HL-60 (cell line): ENCODE results near the gene DAAM2.

Experiments
- DNase-seq, 2 experiments: peaks; one replicate each; pipeline ENCODE4 v3.0.0-alpha.2; 2010 to 2020; ENCODE audit warnings: low read depth in 1 of 2, low spot score in 1 of 2
- H3K27ac ChIP-seq: fragments of 250-450 bp; sonication (Bioruptor Pico); replicated peaks from 2 replicates; pipeline ENCODE4 v1.5.1; 2020; ENCODE audit warnings: mild to moderate bottlenecking, moderate library complexity
- H3K27me3 ChIP-seq: fragments of 250-450 bp; sonication (Bioruptor Pico); 2 replicates; pipeline ENCODE4 v1.5.1; 2021; ENCODE audit warnings: mild to moderate bottlenecking, moderate library complexity; ENCODE audit not compliant: insufficient read depth, poor library complexity, severe bottlenecking
- H3K4me3 ChIP-seq: replicated peaks from 2 replicates; pipeline ENCODE4 v1.5.1; 2011; ENCODE audit warnings: mild to moderate bottlenecking, control low read depth, low read length; ENCODE audit not compliant: insufficient read depth
- GABPA ChIP-seq: IDR thresholded peaks from 2 replicates; pipeline ENCODE4 v1.6.1; 2012; ENCODE audit warnings: low read depth
- POLR2AphosphoS5 ChIP-seq: IDR thresholded peaks from 2 replicates; pipeline ENCODE4 v1.6.1; 2012; ENCODE audit warnings: low read depth
- SPI1 ChIP-seq: IDR thresholded peaks from 2 replicates; pipeline ENCODE4 v1.6.1; 2012; ENCODE audit warnings: low read depth, mild to moderate bottlenecking, borderline replicate concordance
- TF ChIP-seq, protein P1 (sequence below): IDR thresholded peaks from one replicate; pipeline ENCODE4 v1.5.1; 2011; ENCODE audit warnings: low read length, control low read depth, inconsistent platforms; ENCODE audit not compliant: insufficient read depth
- TF ChIP-seq, protein P2 (sequence below): IDR thresholded peaks from 2 replicates; pipeline ENCODE4 v1.6.1; 2012; ENCODE audit warnings: low read depth; ENCODE audit not compliant: insufficient replicate concordance

The DAAM2 gene

DNA sequence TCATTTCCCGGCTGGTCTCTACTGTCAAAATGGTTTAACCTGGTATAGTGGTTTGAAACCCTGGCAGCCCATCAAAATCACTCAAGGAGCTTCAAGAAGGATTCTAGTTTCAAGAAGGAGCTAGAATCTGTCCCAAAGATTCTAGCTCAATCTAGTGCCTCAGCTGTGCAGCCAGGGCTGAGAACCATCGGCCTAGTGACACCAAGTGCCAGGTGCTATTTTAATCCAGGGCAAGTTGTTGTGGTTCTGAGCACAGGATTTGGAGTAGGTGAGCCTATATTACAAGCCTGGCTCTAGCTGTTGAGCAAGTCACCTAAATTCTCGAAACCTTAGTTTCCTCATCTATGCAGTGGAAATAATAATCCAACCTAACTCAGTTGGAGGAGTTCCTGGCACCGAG, 138.4 kb downstream of the DAAM2 start:
- Histone ChIP-seq H3K4me3 (no peak overlapping the region), H3K27ac (no peak overlapping the region), H3K27me3 (peaks cover 11% of the 10 kb centered on the region)
- TF ChIP-seq POLR2AphosphoS5 = no peak
- TF ChIP-seq, protein P1, sequence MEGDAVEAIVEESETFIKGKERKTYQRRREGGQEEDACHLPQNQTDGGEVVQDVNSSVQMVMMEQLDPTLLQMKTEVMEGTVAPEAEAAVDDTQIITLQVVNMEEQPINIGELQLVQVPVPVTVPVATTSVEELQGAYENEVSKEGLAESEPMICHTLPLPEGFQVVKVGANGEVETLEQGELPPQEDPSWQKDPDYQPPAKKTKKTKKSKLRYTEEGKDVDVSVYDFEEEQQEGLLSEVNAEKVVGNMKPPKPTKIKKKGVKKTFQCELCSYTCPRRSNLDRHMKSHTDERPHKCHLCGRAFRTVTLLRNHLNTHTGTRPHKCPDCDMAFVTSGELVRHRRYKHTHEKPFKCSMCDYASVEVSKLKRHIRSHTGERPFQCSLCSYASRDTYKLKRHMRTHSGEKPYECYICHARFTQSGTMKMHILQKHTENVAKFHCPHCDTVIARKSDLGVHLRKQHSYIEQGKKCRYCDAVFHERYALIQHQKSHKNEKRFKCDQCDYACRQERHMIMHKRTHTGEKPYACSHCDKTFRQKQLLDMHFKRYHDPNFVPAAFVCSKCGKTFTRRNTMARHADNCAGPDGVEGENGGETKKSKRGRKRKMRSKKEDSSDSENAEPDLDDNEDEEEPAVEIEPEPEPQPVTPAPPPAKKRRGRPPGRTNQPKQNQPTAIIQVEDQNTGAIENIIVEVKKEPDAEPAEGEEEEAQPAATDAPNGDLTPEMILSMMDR = no peak
- no peak for TF ChIP-seq SPI1
- TF ChIP-seq, protein P2, sequence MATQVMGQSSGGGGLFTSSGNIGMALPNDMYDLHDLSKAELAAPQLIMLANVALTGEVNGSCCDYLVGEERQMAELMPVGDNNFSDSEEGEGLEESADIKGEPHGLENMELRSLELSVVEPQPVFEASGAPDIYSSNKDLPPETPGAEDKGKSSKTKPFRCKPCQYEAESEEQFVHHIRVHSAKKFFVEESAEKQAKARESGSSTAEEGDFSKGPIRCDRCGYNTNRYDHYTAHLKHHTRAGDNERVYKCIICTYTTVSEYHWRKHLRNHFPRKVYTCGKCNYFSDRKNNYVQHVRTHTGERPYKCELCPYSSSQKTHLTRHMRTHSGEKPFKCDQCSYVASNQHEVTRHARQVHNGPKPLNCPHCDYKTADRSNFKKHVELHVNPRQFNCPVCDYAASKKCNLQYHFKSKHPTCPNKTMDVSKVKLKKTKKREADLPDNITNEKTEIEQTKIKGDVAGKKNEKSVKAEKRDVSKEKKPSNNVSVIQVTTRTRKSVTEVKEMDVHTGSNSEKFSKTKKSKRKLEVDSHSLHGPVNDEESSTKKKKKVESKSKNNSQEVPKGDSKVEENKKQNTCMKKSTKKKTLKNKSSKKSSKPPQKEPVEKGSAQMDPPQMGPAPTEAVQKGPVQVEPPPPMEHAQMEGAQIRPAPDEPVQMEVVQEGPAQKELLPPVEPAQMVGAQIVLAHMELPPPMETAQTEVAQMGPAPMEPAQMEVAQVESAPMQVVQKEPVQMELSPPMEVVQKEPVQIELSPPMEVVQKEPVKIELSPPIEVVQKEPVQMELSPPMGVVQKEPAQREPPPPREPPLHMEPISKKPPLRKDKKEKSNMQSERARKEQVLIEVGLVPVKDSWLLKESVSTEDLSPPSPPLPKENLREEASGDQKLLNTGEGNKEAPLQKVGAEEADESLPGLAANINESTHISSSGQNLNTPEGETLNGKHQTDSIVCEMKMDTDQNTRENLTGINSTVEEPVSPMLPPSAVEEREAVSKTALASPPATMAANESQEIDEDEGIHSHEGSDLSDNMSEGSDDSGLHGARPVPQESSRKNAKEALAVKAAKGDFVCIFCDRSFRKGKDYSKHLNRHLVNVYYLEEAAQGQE = no peak
- TF ChIP-seq GABPA = no peak
- DNase-seq = no peak

DNA sequence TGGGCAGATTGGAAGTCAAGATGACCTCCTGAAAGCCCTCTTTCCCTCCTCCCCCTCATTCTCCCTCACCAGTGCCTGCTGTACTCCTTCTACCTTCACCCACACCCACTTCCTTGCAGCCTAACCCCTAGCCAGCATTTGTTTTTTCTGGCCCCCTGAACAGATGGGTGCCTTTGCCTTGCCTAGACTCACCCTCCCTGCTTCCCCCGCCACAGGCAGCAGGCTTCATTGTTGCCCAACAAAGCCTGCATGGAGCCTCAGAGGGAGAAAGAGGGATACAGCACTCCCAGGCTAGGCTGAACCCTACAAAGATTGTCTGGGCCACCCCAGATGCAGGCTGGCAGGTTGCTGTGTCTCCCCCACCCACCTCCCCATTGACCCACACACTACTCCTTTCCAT, 139.4 kb downstream of the DAAM2 start:
- TF ChIP-seq GABPA (no peak), SPI1 (no peak), POLR2AphosphoS5 (no peak)
- TF ChIP-seq, protein P1 = no peak
- TF ChIP-seq, protein P2 = no peak
- DNase-seq = no peak
- H3K27me3 ChIP-seq = peaks cover 13% of the 10 kb centered on the region
- no peak overlapping the region for H3K4me3 ChIP-seq
- no peak overlapping the region for H3K27ac ChIP-seq

DNA sequence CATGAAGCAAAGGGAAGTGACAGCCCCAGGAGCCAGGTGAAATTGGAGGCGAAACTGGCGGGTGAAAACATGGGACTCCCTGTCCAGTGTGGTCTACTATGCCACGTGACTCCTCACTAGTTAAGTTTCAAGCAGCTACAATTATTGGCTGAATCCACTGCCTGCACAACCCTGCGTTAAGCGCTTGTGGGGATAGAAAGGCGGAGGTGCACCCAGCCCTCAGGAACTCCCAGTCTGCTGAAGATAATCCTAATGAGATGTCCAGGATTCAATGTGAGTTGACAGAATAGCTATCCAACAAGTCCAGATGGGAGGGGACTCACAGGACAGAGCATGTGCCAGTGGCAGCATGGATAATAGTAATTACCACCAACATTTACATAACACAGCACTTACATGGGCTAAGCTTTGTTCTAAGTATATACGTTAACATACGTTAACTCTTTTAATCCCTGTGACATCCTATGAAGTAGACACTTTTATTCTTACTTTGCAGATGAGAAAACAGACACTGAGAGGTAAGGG, 140.3 kb downstream of the DAAM2 start:
- H3K27ac ChIP-seq = no peak overlapping the region
- DNase-seq = no peak
- H3K4me3 ChIP-seq = no peak overlapping the region
- H3K27me3 ChIP-seq = peaks cover 13% of the 10 kb centered on the region
- TF ChIP-seq GABPA = no peak
- TF ChIP-seq POLR2AphosphoS5 = no peak
- TF ChIP-seq, protein P2 = no peak
- TF ChIP-seq SPI1 = no peak
- TF ChIP-seq, protein P1 = no peak
